NB4 (cell line): ENCODE data around the gene SCAF1.

Experiments
- CTCF ChIP-seq: IDR thresholded peaks from one replicate; pipeline ENCODE4 v1.5.1; 2012; ENCODE audit warnings: low read depth, low read length
- MAX ChIP-seq: IDR thresholded peaks from 2 replicates; pipeline ENCODE4 v1.6.1; 2011; ENCODE audit warnings: low read depth, low read length
- MYC ChIP-seq: IDR thresholded peaks from 2 replicates; pipeline ENCODE4 v1.6.1; 2011; ENCODE audit warnings: low read depth, low read length

- no peak for TF ChIP-seq CTCF
- no peak for TF ChIP-seq MAX
- TF ChIP-seq MYC, result no peak
These were observed 40.3 kb downstream of the SCAF1 start for GRCh38 chr19:49682274-49682673.
